HG03457 (cell line): ENCODE data around the gene AKAP8L.
"Not testable (repeated sequence)": the region's sequence is repeated elsewhere in the genome, so short reads cannot be mapped to it uniquely, and the experiment has no call there.

Experiments
- ATAC-seq: cut with Tn5 transposase; IDR thresholded peaks from one replicate; pipeline ENCODE4 v1.9.1; 2021; ENCODE audit warnings: moderate number of reproducible peaks; ENCODE audit not compliant: unreplicated experiment

The AKAP8L gene

DNA sequence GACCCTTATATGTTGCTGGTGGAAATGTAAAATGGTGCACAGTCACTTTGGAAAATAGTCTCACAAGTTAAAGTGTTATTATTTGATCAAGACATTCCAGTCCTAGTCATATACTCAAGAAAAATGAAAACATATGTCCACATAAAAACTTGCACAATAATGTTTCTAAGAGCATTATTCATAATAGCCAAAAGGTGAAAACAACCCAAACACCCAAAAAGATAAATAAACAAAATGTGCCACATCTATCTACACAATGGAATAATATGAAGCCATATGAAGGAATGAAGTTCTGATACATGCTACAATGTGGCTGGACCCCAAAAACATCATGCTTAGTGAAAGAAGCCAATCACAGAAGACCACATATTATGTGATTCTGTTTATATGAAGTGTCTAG, 24.8 kb downstream of the AKAP8L start:
- ATAC-seq, result no peak

DNA sequence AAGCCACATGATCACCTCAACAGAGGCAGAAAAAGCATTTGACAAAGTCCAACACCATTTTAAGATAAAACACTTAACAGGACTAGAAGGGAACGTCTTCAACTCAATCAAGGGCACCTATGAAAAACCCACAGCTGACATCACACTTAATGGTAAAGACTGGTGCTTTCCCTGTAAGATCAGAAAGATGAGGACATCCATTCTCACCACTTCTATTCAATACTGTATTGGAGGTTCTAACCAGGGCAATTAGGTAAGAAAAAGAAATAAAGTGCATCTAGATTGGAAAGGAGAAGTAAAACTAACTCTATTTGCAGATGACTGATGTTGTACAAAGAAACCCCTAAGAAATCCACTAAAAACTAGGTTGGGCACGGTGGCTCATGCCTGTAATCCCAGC, 28.0 kb downstream of the AKAP8L start:
- ATAC-seq, result no peak

DNA sequence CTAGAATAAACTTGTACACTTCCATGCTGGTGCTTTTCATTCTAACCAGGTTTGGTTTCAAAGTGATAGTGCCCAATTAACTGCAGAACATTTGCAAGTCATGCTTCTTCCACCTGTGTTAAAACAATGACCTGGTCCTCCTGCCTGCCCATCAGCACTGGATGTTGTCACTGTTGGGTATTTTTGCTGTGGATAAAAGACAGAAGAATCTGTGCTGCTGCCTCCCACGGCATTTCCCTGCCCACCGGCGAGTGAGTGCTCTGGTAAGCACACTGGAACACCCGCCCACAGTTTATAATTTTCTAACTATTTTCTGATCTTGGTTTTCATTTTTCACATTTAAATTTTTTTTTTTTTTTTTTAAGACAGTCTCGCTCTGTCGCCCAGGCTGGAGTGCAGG, 36.9 kb downstream of the AKAP8L start:
- no peak for ATAC-seq

- no peak for ATAC-seq
These were observed 37.4 kb downstream of the AKAP8L start for GRCh38 chr19:15381429-15381828.

DNA sequence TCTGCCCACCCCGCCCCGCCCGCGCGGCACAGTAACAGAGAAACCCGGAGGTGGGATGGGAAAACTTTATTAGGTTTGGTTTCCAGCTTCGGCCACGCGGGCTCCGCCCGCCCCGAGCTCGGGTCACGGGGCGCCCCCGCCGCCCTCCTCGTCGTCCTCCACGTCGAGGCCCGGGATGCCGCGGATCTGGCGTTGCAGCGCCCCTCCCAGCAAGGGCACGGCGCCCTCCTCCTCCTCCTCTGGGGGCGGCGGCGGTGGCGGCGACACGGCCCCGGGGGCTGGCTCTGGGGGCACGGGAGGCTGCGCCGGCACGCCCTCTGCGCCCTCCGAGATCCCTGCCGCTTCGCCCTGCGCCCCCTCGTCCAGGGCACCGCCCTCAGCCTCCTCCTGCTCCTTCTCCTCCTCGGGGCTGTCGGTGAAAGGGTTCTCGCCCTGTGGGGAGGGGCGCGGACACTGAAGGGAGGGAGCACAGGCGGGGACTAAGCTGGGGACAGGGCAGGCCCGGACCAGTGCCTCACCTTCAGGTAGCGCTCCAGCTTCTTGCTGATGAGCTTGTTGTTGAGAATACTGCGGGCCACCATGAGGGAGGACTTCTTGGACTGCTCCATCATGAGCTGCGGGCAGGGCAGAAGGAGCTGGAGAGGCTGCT, 38.7 kb downstream of the AKAP8L start:
- peak; percentile 31 for ATAC-seq

- ATAC-seq, result peak; percentile 58
These were observed 39.4 kb downstream of the AKAP8L start, which contains the start of gene AKAP8 for GRCh38 chr19:15379083-15379998. TSS of gene AKAP8 (minus strand) at chr19:15379787. CDS start at chr19:15379731, 56 bp downstream.

- no peak for ATAC-seq
These were observed 40.2 kb downstream of the AKAP8L start for GRCh38 chr19:15378534-15379082.

DNA sequence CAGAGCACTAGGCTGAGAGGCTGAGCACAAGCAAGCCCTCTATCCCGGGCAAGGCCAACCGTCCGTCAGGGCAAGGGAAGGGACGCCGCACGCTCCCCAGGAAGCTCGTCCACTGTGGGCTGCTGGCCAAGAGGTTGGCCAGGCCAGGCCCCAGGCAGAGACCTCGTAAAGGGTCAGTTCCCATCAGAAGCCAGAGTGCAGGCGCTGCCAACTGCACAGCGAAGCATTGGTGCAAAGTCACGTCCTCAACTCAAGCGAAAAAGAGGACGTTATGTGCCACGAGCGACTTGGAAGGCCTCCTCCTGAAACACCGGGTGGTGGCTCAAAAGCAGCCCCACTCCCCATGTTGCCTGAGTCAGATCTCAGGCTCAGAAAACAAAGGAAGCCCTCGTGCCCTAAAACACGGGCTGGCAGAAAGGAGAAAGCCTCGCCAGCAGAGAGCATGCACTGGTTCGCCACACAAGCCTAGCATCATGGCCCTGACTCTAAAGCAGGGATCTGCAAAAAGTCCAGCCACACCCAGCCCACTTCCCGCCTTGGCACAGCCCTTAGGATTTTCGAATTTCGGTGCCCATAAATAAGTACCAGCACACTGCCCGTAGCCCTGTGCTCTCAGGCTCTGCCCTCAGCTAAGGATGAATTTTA, 43.9 kb downstream of the AKAP8L start:
- ATAC-seq, result no peak

DNA sequence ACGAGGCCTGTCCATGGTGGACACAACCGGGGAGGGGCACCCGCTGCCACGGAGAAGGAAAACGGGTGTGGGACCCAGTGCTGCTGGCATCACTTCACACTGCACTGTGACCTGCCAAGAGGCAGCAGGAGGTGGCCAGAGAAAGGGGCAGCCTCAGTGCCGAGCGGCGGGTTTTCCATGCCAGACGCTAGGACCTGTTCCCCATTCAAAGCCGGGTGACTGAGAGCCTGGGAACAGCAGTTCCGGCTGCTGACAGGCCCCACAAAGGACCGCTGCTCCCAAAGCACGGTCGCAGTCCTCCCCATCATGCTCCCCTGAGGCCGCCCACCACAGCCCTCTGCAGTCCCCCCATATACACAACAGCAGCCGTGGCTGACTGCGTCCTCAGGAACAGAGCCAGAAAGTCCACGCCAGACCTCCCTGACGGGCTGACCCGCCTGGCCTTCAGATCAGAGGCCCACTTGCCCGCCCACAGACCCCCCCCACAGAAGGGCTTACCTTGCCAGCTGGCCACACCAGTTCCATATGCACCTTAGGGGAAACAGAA, 44.6 kb downstream of the AKAP8L start:
- no peak for ATAC-seq

- ATAC-seq, result no peak
These were observed 45.1 kb downstream of the AKAP8L start for GRCh38 chr19:15373644-15374043.

GRCh38 chr19:15372891-15373301, 45.9 kb downstream of the AKAP8L start:
- ATAC-seq, result no peak

- no peak for ATAC-seq
These were observed 46.3 kb downstream of the AKAP8L start for GRCh38 chr19:15372470-15372869.

DNA sequence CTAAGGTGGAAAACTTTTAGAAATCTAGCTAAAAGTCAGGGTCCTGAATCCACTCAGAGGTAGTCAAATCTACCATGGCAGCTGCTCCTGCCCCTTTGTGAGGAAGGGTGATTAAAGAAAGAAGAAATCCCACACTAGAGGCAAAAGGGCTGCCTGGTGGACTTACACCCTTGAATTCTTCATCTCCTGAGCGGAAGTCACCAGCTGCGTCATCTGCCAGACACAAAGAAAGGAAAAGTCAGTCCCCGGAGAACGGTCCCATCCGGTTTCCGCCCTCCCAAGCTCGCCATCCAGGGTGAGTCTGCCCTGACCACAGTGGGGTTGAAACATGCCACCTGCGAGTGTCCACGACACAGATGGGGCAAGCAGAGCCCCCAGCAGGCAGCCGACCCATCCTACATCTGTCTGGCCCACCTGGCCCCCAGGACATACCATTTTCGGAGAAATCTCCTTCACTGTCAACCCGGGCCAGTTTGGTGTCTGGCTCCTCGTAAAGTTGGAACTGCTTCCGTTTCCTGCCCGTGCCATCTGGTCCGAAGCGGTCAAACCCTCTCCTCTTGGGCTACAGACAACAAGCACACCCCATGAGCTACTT, 46.9 kb downstream of the AKAP8L start:
- ATAC-seq, result no peak

DNA sequence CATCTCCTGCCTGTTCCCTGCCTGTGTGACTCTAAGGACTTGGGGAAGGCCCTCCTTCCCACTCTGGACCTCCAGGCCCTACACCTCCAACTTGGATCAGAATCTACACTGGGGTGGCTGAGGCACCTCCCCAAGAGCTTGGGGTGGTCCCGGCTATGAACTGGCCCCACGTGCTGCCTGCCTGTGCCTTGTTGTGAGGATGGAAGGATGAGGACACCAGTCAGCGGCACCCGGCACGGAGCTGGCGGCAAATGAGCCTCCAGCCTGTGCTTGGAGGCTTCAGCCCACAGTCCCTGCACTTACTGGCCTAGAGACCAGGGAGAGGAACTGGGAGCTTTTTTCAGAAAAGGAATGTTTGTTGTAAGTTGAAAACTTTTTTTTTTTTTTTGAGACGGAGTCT, 47.7 kb downstream of the AKAP8L start:
- ATAC-seq, result no peak

GRCh38 chr19:15369594-15369891, 49.2 kb downstream of the AKAP8L start:
- ATAC-seq, result no peak

GRCh38 chr19:15368798-15369593, 49.8 kb downstream of the AKAP8L start:
- ATAC-seq, result no peak

GRCh38 chr19:15368051-15368632, 50.6 kb downstream of the AKAP8L start:
- ATAC-seq, result no peak

- ATAC-seq, result no peak
These were observed 51.3 kb downstream of the AKAP8L start for GRCh38 chr19:15367439-15367838.

DNA sequence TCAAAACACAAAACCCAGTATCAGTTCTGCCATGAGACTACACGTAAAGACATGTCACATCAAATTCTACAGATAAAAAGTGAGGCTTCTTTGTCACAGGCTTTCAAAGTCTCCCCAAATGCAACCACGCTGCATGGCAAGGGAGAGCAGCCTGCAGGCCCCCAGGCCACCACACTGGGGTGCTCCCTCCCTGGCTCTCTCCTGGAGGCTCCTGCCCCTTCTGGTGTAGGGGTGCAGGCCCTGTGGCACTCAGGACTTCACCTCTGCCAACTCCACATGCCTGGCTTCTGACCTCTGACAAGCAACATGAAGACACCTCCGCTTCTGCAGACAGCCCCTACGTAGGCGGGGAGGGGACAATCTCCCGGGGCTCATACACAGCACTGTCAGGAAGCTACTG, 53.5 kb downstream of the AKAP8L start:
- no peak for ATAC-seq

- ATAC-seq, result not testable (repeated sequence)
These were observed 55.0 kb downstream of the AKAP8L start for GRCh38 chr19:15363791-15364190.
